ENCODE measurements around the gene ZNF18. TPM values are rescaled to one million over a fixed set of nuclear protein-coding genes. Genes with fewer than 3 reads are reported as not detected.
"Not testable (repeated sequence)": the region's sequence is repeated elsewhere in the genome, so short reads cannot be mapped to it uniquely, and the experiment has no call there.

Gene ZNF18
- total RNA-seq, 1 donor from 2014 or later = 11.8 TPM

- TF ChIP-seq, protein P1, sequence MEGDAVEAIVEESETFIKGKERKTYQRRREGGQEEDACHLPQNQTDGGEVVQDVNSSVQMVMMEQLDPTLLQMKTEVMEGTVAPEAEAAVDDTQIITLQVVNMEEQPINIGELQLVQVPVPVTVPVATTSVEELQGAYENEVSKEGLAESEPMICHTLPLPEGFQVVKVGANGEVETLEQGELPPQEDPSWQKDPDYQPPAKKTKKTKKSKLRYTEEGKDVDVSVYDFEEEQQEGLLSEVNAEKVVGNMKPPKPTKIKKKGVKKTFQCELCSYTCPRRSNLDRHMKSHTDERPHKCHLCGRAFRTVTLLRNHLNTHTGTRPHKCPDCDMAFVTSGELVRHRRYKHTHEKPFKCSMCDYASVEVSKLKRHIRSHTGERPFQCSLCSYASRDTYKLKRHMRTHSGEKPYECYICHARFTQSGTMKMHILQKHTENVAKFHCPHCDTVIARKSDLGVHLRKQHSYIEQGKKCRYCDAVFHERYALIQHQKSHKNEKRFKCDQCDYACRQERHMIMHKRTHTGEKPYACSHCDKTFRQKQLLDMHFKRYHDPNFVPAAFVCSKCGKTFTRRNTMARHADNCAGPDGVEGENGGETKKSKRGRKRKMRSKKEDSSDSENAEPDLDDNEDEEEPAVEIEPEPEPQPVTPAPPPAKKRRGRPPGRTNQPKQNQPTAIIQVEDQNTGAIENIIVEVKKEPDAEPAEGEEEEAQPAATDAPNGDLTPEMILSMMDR (IDR thresholded peaks at IDR 0.05) = no peak
- no peak for DNase-seq (ENCODE audit: low spot score)
- peaks cover 12% of the 10 kb centered on the region for H3K4me1 Mint-ChIP-seq (ENCODE audit: low read depth)
- H3K4me3 Mint-ChIP-seq (ENCODE audit: unreplicated experiment) = no peak overlapping the region
- peaks cover 4% of the 10 kb centered on the region for H3K9me3 Mint-ChIP-seq (ENCODE audit: low read depth)
- no peak overlapping the region for H3K27ac Mint-ChIP-seq (ENCODE audit: unreplicated experiment)
- no peaks in the 10 kb centered on the region for H3K27me3 Mint-ChIP-seq (ENCODE audit: low read depth)
- H3K36me3 Mint-ChIP-seq (ENCODE audit: low read depth) = peaks cover 6% of the 10 kb centered on the region
These were observed 48.5 kb downstream of the ZNF18 start for GRCh38 chr17:11948789-11949188.

DNA sequence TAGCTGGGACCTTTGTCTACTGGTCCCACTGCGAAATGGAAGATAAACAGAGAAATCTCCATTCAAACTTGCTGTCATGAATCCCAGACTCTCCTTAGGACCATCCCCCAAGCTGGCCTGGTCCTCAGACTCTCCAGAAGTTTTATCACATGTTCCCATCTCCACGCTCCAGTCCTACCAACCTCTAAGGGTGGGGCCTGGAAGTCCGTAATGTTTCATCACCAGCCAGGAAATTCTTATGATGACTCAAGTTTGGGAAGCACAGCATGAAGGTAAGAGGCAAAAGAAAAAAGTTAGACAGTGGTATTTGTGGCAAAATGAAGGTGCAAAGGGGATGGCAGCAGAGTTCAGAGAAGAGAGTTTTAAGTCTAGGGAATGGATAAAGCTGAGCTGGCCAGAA lies 52.7 kb downstream of the ZNF18 start:
- H3K4me3 Mint-ChIP-seq (ENCODE audit: unreplicated experiment) = no peak overlapping the region
- peaks cover 5% of the 10 kb centered on the region for H3K9me3 Mint-ChIP-seq (ENCODE audit: low read depth)
- peaks cover 2% of the 10 kb centered on the region for H3K27me3 Mint-ChIP-seq (ENCODE audit: low read depth)
- H3K36me3 Mint-ChIP-seq (ENCODE audit: low read depth) = no peaks in the 10 kb centered on the region
- TF ChIP-seq, protein P1 (IDR thresholded peaks at IDR 0.05) = no peak
- H3K4me1 Mint-ChIP-seq (ENCODE audit: low read depth) = peaks cover 12% of the 10 kb centered on the region
- H3K27ac Mint-ChIP-seq (ENCODE audit: unreplicated experiment) = no peak overlapping the region
- no peak for DNase-seq (ENCODE audit: low spot score)

DNA sequence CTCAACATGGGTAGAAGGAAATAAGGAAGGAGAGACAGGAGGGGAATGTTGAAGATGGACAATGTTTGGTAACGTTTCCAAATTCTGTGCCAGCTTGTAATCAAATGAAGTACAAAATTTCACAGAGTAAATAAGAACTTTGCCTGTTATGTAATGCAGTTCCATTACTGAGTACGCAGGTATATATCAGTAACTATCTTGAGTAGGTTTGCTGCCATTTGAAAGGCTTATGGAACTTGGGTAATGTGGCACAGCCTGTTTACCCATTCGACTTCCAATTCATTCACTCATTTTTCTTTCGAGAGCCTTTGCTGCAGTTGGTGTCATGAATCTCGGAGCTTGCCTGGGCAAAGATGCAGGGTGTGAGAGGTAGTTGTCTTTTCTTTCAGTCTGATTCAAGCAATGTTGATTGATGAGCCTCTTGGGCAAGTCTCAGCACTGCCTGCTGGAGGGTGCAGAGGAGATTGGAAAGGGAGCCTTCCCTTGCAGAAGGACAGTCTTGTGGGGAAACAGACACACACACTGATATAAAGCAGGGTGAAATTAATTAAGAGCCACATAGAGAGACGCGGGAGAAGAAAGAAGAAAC lies 53.4 kb downstream of the ZNF18 start:
- H3K36me3 Mint-ChIP-seq (ENCODE audit: low read depth) = no peaks in the 10 kb centered on the region
- peaks cover 10% of the 10 kb centered on the region for H3K4me1 Mint-ChIP-seq (ENCODE audit: low read depth)
- no peak for DNase-seq (ENCODE audit: low spot score)
- H3K27me3 Mint-ChIP-seq (ENCODE audit: low read depth) = peaks cover 6% of the 10 kb centered on the region
- no peak overlapping the region for H3K27ac Mint-ChIP-seq (ENCODE audit: unreplicated experiment)
- peaks cover 5% of the 10 kb centered on the region for H3K9me3 Mint-ChIP-seq (ENCODE audit: low read depth)
- no peak overlapping the region for H3K4me3 Mint-ChIP-seq (ENCODE audit: unreplicated experiment)
- TF ChIP-seq, protein P1 (IDR thresholded peaks at IDR 0.05) = no peak

- not testable (repeated sequence) for H3K27ac Mint-ChIP-seq (ENCODE audit: unreplicated experiment); H3K4me1 Mint-ChIP-seq (ENCODE audit: low read depth); H3K4me3 Mint-ChIP-seq (ENCODE audit: unreplicated experiment); DNase-seq (ENCODE audit: low spot score); H3K27me3 Mint-ChIP-seq (ENCODE audit: low read depth); H3K9me3 Mint-ChIP-seq (ENCODE audit: low read depth); H3K36me3 Mint-ChIP-seq (ENCODE audit: low read depth)
These were observed 54.2 kb downstream of the ZNF18 start for GRCh38 chr17:11943086-11943485.

GRCh38 chr17:11940904-11941303 lies 56.4 kb downstream of the ZNF18 start:
- TF ChIP-seq, protein P1 (IDR thresholded peaks at IDR 0.05) = no peak
- Mint-ChIP-seq H3K4me1 (ENCODE audit: low read depth) (peaks cover 5% of the 10 kb centered on the region), H3K4me3 (ENCODE audit: unreplicated experiment) (no peak overlapping the region)

DNA sequence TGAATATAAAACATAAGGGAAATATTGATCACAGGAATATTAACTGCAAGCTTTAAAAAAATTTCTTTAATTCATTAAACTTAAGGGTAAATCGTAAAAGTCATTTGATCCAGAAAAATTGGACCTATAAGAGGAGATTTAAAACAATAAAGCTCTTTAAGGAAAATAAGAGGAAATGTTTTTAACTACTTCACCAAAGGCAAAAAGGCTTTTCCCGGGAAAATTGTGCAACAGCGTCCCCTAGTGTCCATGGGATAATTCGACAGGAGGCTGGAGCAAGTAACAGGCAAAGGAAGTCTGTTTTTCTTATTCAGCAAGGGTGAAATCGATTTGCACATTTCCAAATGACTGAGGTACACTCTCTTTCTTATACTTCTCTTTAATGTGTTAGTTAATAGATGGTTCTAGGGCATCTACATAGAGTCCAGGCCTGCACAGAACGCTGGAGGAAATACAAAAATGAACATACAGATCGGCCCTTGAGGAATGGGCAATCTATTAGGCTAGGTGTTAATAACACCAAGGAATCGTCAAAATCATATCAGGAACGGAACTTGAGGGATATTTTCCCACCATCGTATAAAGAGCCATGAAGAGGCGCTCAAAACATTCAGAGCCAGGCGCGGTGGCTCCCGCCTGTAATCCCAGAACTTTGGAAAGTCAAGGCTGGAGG lies 61.4 kb downstream of the ZNF18 start:
- TF ChIP-seq, protein P1 (IDR thresholded peaks at IDR 0.05) = peak; percentile 87
- DNase-seq (ENCODE audit: low spot score) = no peak
- Mint-ChIP-seq H3K9me3 (ENCODE audit: low read depth) (no peaks in the 10 kb centered on the region), H3K4me1 (ENCODE audit: low read depth) (no peaks in the 10 kb centered on the region), H3K4me3 (ENCODE audit: unreplicated experiment) (no peak overlapping the region), H3K36me3 (ENCODE audit: low read depth) (no peaks in the 10 kb centered on the region), H3K27me3 (ENCODE audit: low read depth) (peaks cover 9% of the 10 kb centered on the region), H3K27ac (ENCODE audit: unreplicated experiment) (no peak overlapping the region)

More at GRCh38 chr17:11940904-11941303, 56.4 kb downstream of the ZNF18 start:
- no peak for DNase-seq (ENCODE audit: low spot score)
- Mint-ChIP-seq H3K27ac (ENCODE audit: unreplicated experiment) (no peak overlapping the region), H3K9me3 (ENCODE audit: low read depth) (peaks cover 5% of the 10 kb centered on the region), H3K27me3 (ENCODE audit: low read depth) (peaks cover 9% of the 10 kb centered on the region), H3K36me3 (ENCODE audit: low read depth) (no peaks in the 10 kb centered on the region)

Measured in chondrocyte (in vitro differentiated cells).